Parathyroid adenoma (tissue), 2 donors: ENCODE results near the gene EML1.
A peak's percentile ranks its signal among the peaks of the same experiment; 100 is the strongest.
"Not testable (repeated sequence)": the region's sequence is repeated elsewhere in the genome, so short reads cannot be mapped to it uniquely, and the experiment has no call there.

Experiments used
- H2AFZ ChIP-seq: fragments of 300-600 bp; sonication (generic); one replicate; pipeline ENCODE4 v1.7.0; 2017; ENCODE audit warnings: antibody characterized with exemption, mild to moderate bottlenecking
- H3K27ac ChIP-seq: fragments of 300-600 bp; sonication (generic); one replicate; pipeline ENCODE4 v1.7.0; 2017
- H3K27me3 ChIP-seq: fragments of 300-600 bp; sonication (generic); one replicate; pipeline ENCODE4 v1.7.0; 2017; ENCODE audit warnings: low read length; ENCODE audit not compliant: control insufficient read depth, insufficient read depth
- H3K36me3 ChIP-seq: fragments of 300-600 bp; sonication (generic); one replicate; pipeline ENCODE4 v1.7.0; 2017; ENCODE audit warnings: low read length; ENCODE audit not compliant: control insufficient read depth, insufficient read depth
- H3K4me1 ChIP-seq: fragments of 300-600 bp; sonication (generic); one replicate; pipeline ENCODE4 v1.7.0; 2017; ENCODE audit warnings: control low read depth
- H3K4me2 ChIP-seq: fragments of 300-600 bp; sonication (generic); one replicate; pipeline ENCODE4 v1.7.0; 2017; ENCODE audit warnings: low read length
- H3K4me3 ChIP-seq: fragments of 300-600 bp; sonication (generic); one replicate; pipeline ENCODE4 v1.7.0; 2017; ENCODE audit warnings: low read depth, low read length
- H3K79me2 ChIP-seq: fragments of 300-600 bp; sonication (generic); one replicate; pipeline ENCODE4 v1.7.0; 2017; ENCODE audit warnings: control low read depth
- H3K9ac ChIP-seq: fragments of 300-600 bp; sonication (generic); one replicate; pipeline ENCODE4 v1.7.0; 2017; ENCODE audit warnings: mild to moderate bottlenecking
- H3K9me3 ChIP-seq: fragments of 300-600 bp; sonication (generic); one replicate; pipeline ENCODE4 v1.7.0; 2017; ENCODE audit warnings: low read length; ENCODE audit not compliant: control insufficient read depth
- TF ChIP-seq, protein P1 (sequence below): fragments of 300-600 bp; sonication (generic); IDR thresholded peaks from one replicate; pipeline ENCODE4 v1.7.0; 2017; ENCODE audit warnings: antibody characterized with exemption, mild to moderate bottlenecking
- donor health status: primary hyperparathyroidism.

EML1 gene

DNA sequence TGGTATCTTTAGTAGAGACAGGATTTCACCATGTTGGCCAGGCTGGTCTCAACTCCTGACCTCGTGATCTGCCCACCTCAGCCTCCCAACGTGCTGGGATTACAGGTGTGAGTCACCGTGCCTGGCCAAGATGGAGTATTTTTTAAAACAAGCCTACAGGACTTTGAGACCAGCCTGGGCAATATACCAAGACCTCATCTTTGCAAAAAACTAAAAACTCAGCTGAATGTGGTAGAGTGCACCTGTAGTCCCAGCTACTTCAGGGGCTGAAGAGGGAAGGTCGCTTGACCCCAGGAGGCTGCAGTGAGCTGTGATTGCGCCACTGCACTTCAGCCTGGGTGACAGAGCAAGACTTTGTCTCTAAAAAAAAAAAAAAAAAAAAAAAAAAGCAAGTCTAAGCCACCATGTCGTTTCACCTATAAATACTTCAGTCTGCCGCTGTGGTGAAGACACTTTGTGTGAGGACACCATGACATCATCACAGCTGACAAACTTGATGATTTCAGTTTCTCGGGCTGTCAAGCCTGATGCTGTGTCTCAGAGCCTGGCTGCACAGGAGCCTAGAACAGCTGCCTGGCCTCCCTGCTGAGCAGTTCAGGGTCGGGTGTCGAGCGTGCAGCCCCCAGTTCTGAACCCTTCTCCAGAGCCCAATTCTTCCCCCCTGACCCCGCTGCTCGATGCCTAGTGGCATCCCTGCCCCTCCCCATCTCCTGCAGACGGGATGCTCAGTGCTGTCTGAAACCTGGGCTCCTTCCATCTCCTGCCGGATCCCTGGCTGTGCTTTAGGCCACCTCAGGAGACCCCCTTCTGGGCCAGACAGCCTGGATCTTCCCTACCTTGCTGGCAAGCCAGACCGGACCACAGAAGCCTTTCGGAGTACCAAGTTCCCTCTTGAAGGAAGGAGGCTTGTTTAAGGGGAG lies 152.8 kb downstream of the EML1 start:
- Histone ChIP-seq H3K79me2 (no peaks in the 10 kb centered on the region), H3K4me2 (no peak overlapping the region), H3K27ac (no peak overlapping the region), H3K4me3 (no peak overlapping the region), H3K9ac (no peak overlapping the region), H3K27me3 (no peaks in the 10 kb centered on the region), H3K36me3 (no peaks in the 10 kb centered on the region), H3K9me3 (no peaks in the 10 kb centered on the region), H3K4me1 (peaks cover 2% of the 10 kb centered on the region), H2AFZ (no peak overlapping the region)
- TF ChIP-seq, protein P1, sequence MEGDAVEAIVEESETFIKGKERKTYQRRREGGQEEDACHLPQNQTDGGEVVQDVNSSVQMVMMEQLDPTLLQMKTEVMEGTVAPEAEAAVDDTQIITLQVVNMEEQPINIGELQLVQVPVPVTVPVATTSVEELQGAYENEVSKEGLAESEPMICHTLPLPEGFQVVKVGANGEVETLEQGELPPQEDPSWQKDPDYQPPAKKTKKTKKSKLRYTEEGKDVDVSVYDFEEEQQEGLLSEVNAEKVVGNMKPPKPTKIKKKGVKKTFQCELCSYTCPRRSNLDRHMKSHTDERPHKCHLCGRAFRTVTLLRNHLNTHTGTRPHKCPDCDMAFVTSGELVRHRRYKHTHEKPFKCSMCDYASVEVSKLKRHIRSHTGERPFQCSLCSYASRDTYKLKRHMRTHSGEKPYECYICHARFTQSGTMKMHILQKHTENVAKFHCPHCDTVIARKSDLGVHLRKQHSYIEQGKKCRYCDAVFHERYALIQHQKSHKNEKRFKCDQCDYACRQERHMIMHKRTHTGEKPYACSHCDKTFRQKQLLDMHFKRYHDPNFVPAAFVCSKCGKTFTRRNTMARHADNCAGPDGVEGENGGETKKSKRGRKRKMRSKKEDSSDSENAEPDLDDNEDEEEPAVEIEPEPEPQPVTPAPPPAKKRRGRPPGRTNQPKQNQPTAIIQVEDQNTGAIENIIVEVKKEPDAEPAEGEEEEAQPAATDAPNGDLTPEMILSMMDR: no peak

DNA sequence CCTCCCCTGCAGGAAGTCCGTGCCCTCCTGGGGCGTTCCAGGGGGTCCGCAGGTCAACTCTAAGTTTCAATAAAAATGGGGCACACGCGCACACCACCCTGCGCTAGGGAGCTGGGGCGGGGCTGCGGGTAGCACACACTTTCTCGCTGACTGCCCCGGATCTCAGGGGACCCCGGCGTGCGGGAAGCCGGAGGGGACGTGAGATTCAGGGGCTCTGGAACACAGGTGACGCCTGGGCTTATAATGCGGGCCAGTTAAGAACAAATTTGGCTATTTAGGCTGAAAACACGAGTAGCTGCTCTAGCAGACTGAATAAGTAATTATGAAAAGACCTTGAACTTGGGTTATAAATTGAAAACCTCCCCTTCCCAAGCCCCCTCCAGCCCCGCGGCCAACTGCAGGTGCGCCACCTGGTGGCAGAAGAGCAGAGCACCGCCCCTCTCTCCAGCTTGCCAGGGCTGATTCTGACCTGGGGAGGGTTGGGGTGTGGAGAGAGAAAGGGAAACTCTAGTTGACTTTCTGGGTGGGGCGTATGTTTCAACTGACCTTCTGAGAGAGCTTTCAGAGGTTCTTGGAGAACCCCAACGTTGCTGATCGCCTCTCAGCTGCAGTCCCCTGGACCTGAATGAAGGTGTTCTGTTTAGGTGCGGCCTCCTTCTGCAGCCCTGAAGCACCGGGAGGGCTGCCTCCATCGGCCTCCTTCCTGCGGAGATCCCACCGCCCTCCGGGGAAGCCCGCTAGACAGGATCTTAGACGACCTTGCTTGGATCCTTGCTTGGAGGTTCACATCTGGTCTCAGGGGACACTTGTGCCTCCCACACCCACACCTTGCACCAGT lies 153.7 kb downstream of the EML1 start:
- no peaks in the 10 kb centered on the region for H3K79me2 ChIP-seq
- H3K4me1 ChIP-seq: peaks cover 2% of the 10 kb centered on the region
- TF ChIP-seq, protein P1: peak; percentile 89
- H3K36me3 ChIP-seq: no peaks in the 10 kb centered on the region
- H3K9me3 ChIP-seq: no peaks in the 10 kb centered on the region
- no peak overlapping the region for H3K4me3 ChIP-seq
- no peak overlapping the region for H3K4me2 ChIP-seq
- H2AFZ ChIP-seq: peak overlapping the region; percentile 56
- H3K9ac ChIP-seq: no peak overlapping the region
- H3K27ac ChIP-seq: no peak overlapping the region
- H3K27me3 ChIP-seq: no peaks in the 10 kb centered on the region

DNA sequence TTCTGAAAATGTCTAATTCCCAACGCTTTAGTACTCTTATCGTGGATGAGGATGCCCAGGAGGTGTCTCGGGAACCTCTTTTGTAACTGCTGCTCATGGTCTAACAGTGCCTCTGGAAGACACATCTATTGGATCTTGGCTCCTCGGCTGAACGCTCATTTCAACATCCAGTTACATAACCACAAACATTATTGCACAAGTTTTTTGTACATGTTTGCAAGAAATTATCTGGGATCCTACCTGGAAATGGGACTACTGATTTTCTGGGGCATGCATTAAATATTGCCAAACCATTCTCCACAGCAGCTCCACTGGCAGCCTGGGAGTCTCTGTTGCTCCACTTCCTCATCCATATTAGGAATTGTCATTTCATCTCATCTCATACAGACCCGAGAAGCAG lies 154.5 kb downstream of the EML1 start:
- H3K9me3 ChIP-seq: no peaks in the 10 kb centered on the region
- TF ChIP-seq, protein P1: no peak
- no peak overlapping the region for H3K4me3 ChIP-seq
- no peak overlapping the region for H3K27ac ChIP-seq
- no peaks in the 10 kb centered on the region for H3K27me3 ChIP-seq
- no peak overlapping the region for H3K4me2 ChIP-seq
- H3K4me1 ChIP-seq: peaks cover 2% of the 10 kb centered on the region
- H3K79me2 ChIP-seq: no peaks in the 10 kb centered on the region
- no peak overlapping the region for H2AFZ ChIP-seq
- H3K36me3 ChIP-seq: no peaks in the 10 kb centered on the region
- no peak overlapping the region for H3K9ac ChIP-seq

DNA sequence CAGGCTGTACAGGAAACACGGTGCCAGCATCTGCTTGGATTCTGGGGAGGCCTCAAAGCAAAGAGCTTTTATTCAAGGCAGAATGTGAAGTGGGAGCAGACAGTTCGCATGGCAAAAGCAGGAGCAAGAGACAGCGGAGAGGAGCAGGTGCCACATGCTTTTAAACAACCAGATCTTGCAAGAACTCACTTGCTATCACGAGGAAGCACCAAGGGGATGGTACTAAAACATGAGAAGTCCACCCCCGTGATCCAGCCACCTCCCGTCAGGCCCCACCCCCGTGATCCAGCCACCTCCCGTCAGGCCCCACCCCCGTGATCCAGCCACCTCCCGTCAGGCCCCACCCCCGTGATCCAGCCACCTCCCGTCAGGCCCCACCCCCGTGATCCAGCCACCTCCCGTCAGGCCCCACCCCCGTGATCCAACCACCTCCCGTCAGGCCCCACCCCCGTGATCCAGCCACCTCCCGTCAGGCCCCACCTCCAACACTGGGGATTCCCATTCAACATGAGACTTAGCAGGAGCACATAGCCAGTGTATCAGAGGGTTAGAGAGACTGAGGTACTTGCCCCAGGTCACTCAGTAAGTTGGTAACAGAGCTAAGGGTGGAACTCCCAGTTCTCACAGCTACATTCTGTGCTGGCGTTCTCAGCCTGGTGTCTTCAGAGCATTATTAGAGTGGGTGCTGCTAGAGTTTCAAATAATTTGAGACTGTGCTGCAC lies 156.0 kb downstream of the EML1 start:
- not testable (repeated sequence) for H2AFZ ChIP-seq, H3K4me3 ChIP-seq, H3K4me2 ChIP-seq, H3K27me3 ChIP-seq, H3K9me3 ChIP-seq, H3K4me1 ChIP-seq, H3K79me2 ChIP-seq, H3K9ac ChIP-seq, H3K27ac ChIP-seq, H3K36me3 ChIP-seq

DNA sequence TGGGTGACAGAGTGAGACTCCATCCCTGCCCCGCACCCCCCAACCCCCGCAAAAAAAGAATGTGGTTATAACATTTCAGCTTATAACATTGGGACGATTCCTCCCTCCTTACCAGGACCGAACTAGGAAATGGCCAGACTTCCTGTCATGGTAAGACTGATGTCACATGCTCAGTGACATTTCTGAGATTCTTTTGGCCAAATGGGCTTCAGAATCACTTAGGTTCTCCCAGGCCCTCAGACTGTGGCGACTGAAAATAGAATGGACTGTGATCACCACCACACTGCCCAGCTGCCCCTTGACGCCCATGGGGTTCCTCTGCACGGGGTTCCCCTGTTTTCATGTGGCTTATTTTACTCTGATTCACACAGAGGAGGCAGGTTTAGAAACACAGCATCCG lies 157.0 kb downstream of the EML1 start:
- Histone ChIP-seq H3K4me3 (no peak overlapping the region), H3K27ac (no peak overlapping the region), H3K4me1 (peaks cover 2% of the 10 kb centered on the region), H3K9me3 (no peaks in the 10 kb centered on the region), H3K27me3 (no peaks in the 10 kb centered on the region), H3K36me3 (no peaks in the 10 kb centered on the region), H2AFZ (no peak overlapping the region), H3K79me2 (no peaks in the 10 kb centered on the region), H3K4me2 (no peak overlapping the region), H3K9ac (no peak overlapping the region)
- TF ChIP-seq, protein P1: no peak
